Gastroesophageal sphincter (tissue), 4 donors: Measurements from ENCODE around the gene PPP2CA. TPM values are rescaled to one million over a fixed set of nuclear protein-coding genes. Genes with fewer than 3 reads are reported as not detected.

Source experiments
- ATAC-seq: fragments of 150-250 bp; one replicate; pipeline ENCODE4 v1.9.1; 2016; ENCODE audit warnings: mild to moderate bottlenecking, moderate library complexity
- H3K27ac ChIP-seq, 4 donors: fragments of 200-600 bp; sonication (generic) in 3 of 4; 1 replicate in 3 of 4; 2 replicates in 1 of 4; pipeline ENCODE4 v1.5.1; 2016 to 2019
- H3K27me3 ChIP-seq: fragments of 200-600 bp; sonication (generic); one replicate; pipeline ENCODE4 v1.5.1; 2019
- H3K36me3 ChIP-seq, 2 donors: fragments of 200-600 bp; sonication (generic); one replicate each; pipeline ENCODE4 v1.5.1; 2019; ENCODE audit warnings: control low read depth in 1 of 2
- H3K4me1 ChIP-seq, 3 donors: fragments of 200-600 bp; sonication (generic); 1 replicate in 2 of 3; 2 replicates in 1 of 3; pipeline ENCODE4 v1.5.1; 2016 to 2019; ENCODE audit warnings: control low read depth in 2 of 3
- H3K4me3 ChIP-seq, 2 donors: fragments of 200-600 bp; sonication (generic); one replicate each; pipeline ENCODE4 v1.5.1; 2019; ENCODE audit warnings: mild to moderate bottlenecking in 1 of 2, moderate library complexity in 1 of 2
- H3K9me3 ChIP-seq, 3 donors: fragments of 200-600 bp; sonication (generic); one replicate each; pipeline ENCODE4 v1.5.1; 2017 to 2019; ENCODE audit warnings: control low read depth in 2 of 3
- CTCF ChIP-seq, 4 experiments: fragments of 200-600 bp in 2 of 4; fragments of 450-650 bp in 2 of 4; sonication (generic) in 1 of 4; IDR thresholded peaks; one replicate each; pipeline ENCODE4 v1.5.1; 2017 to 2019; ENCODE audit warnings: antibody characterized with exemption in 4 of 4, mild to moderate bottlenecking in 2 of 4, moderate library complexity in 2 of 4
- EP300 ChIP-seq: sonication (generic); formaldehyde crosslinking; IDR thresholded peaks from one replicate; pipeline ENCODE4 v1.6.1; 2017; ENCODE audit warnings: antibody characterized with exemption, mild to moderate bottlenecking
- POLR2A ChIP-seq, 2 donors: fragments of 450-650 bp; IDR thresholded peaks; one replicate each; pipeline ENCODE4 v1.6.1; 2017; ENCODE audit warnings: antibody characterized with exemption in 2 of 2, mild to moderate bottlenecking in 2 of 2, moderate library complexity in 1 of 2
- POLR2AphosphoS5 ChIP-seq: sonication (generic); formaldehyde crosslinking; IDR thresholded peaks from one replicate; pipeline ENCODE4 v1.6.1; 2017; ENCODE audit warnings: antibody characterized with exemption
- WGBS, 2 donors: methylation state at CpG; one replicate each; pipeline ENCODE4 v1.1.5; 2018; ENCODE audit warnings: low coverage in 1 of 2; 5-methylcytosine and 5-hydroxymethylcytosine counted together
- total RNA-seq, 4 donors: library from RNA; depleted of rRNA; stranded (reverse); fragments of >200 nt; gene quantifications; one replicate each; pipeline ENCODE4 v1.1.0, GENCODE V29; 2016

PPP2CA gene
- total RNA-seq, 4 donors from 2014 or later, result 116 to 212 (median 129) TPM

GRCh38 chr5:134151723-134152122 lies 74.2 kb downstream of the PPP2CA start:
- no peak for ATAC-seq
- Histone ChIP-seq H3K4me3 (no peak overlapping the region), H3K4me1 (peaks cover 0 to 55% (median 1%) of the 10 kb centered on the region in 3 donors), H3K27ac (peak overlapping the region in 1 of 4 donors; percentile 24), H3K36me3 (peaks cover 0 to 99% of the 10 kb centered on the region in 2 donors), H3K27me3 (no peaks in the 10 kb centered on the region), H3K9me3 (no peaks in the 10 kb centered on the region)
- TF ChIP-seq CTCF (IDR thresholded peaks at IDR 0.05) (no peak), POLR2A (IDR thresholded peaks at IDR 0.05) (no peak), POLR2AphosphoS5 (no peak), EP300 (no peak)
- 87 to 92% methylated on average over 3 of the region's 3 CpGs for WGBS, 2 donors

- Histone ChIP-seq H3K27ac (peak overlapping the region in 2 of 4 donors; percentile 20 to 31), H3K4me1 (peaks cover 0 to 70% (median 8%) of the 10 kb centered on the region in 3 donors)
Observed at GRCh38 chr5:134149571-134150303, 76.1 kb downstream of the PPP2CA start.

GRCh38 chr5:134148986-134149539 lies 76.8 kb downstream of the PPP2CA start:
- H3K9me3 ChIP-seq, result no peaks in the 10 kb centered on the region
- no peak for TF ChIP-seq CTCF (IDR thresholded peaks at IDR 0.05)
- no peak for TF ChIP-seq POLR2A (IDR thresholded peaks at IDR 0.05)
- no peak for TF ChIP-seq EP300
- no peak for TF ChIP-seq POLR2AphosphoS5
- peaks cover 0 to 99% of the 10 kb centered on the region in 2 donors for H3K36me3 ChIP-seq
- no peak for ATAC-seq
- H3K27ac ChIP-seq, result no peak overlapping the region
- H3K4me1 ChIP-seq, result peaks cover 0 to 70% (median 8%) of the 10 kb centered on the region in 3 donors
- H3K27me3 ChIP-seq, result no peaks in the 10 kb centered on the region
- no peak overlapping the region for H3K4me3 ChIP-seq
- WGBS, 2 donors, result 65 to 69% methylated on average over 5 to 6 of the region's 6 CpGs

More at GRCh38 chr5:134149571-134150303, 76.1 kb downstream of the PPP2CA start:
- ATAC-seq, result no peak
- no peak for TF ChIP-seq POLR2AphosphoS5
- TF ChIP-seq POLR2A (IDR thresholded peaks at IDR 0.05), result no peak
- TF ChIP-seq CTCF (IDR thresholded peaks at IDR 0.05), result no peak
- no peak for TF ChIP-seq EP300
- Histone ChIP-seq H3K9me3 (no peaks in the 10 kb centered on the region), H3K27me3 (no peaks in the 10 kb centered on the region), H3K4me3 (no peak overlapping the region), H3K36me3 (peaks cover 0 to 99% of the 10 kb centered on the region in 2 donors)
- WGBS, 2 donors, result 47 to 84% methylated on average over 2 to 4 of the region's 4 CpGs

GRCh38 chr5:134148316-134148715 lies 77.6 kb downstream of the PPP2CA start:
- H3K36me3 ChIP-seq, result peaks cover 0 to 99% of the 10 kb centered on the region in 2 donors
- H3K4me3 ChIP-seq, result no peak overlapping the region
- H3K9me3 ChIP-seq, result no peaks in the 10 kb centered on the region
- WGBS, 2 donors, result 45 to 60% methylated on average over 1 to 2 of the region's 2 CpGs
- TF ChIP-seq POLR2AphosphoS5 (no peak), CTCF (IDR thresholded peaks at IDR 0.05) (no peak), POLR2A (IDR thresholded peaks at IDR 0.05) (no peak), EP300 (no peak)
- H3K4me1 ChIP-seq, result peaks cover 0 to 70% (median 8%) of the 10 kb centered on the region in 3 donors
- no peaks in the 10 kb centered on the region for H3K27me3 ChIP-seq
- H3K27ac ChIP-seq, result no peak overlapping the region
- ATAC-seq, result no peak
